ENCODE measurements around the gene FMN2.

The FMN2 gene

DNA sequence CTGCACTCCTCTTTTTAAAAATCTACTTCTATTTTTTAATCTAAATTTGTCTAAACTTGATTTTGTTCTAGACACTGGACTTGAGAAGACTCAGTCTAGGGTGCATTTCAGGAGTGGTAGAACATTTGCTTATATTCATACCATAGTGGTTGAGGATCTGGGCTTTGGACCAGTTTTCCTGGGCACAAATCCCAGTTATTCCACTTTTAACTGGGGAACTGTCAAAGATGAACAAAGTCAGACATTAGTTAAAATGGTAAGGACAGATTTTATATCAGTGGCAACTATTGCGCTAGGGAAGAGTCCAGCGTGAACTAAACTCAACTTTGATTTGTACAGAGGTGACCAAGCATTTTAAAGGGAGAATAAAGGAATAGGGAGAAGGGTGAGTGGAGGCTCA lies 102.4 kb downstream of the FMN2 start:
- ChIA-PET CTCF (interaction anchor here (1.7 to 3.7 kb wide), 2 partner anchors 414 to 498 kb away, joined by 4 to 21 read pairs; no protein-coding TSS in a partner anchor), POLR2A (no interaction called here)
- H3K4me1 ChIP-seq (ENCODE audit: control insufficient read depth, insufficient read depth, low read length), result peaks cover 4% of the 10 kb centered on the region; the same call in 1 of the 2 replicates
- no peak overlapping the region for H3K27ac ChIP-seq (ENCODE audit: extremely low read depth, low read depth, low read length)
- H3K4me3 ChIP-seq (ENCODE audit: low read depth, low read length), result no peak overlapping the region
- no peak for TF ChIP-seq ZNF488 (tag by site-specific recombination; IDR thresholded peaks at IDR 0.05)
- no peaks in the 10 kb centered on the region for H3K36me3 ChIP-seq (ENCODE audit: control insufficient read depth in 2 of 2, insufficient read depth in 1 of 2, low read length in 2 of 2)
- H3K9me3 ChIP-seq (ENCODE audit: control insufficient read depth, insufficient read depth, low read depth, low read length), result no peaks in the 10 kb centered on the region

- H3K4me1 ChIP-seq (ENCODE audit: control insufficient read depth, insufficient read depth, low read length), result no peaks in the 10 kb centered on the region
- no peak overlapping the region for H3K27ac ChIP-seq (ENCODE audit: extremely low read depth, low read depth, low read length)
- ChIA-PET CTCF (interaction anchor here (0.6 to 3.2 kb wide), 5 partner anchors 9 to 693 kb away, joined by 3 to 19 read pairs (median 4); no protein-coding TSS in a partner anchor), POLR2A (no interaction called here)
- no peaks in the 10 kb centered on the region for H3K9me3 ChIP-seq (ENCODE audit: control insufficient read depth, insufficient read depth, low read depth, low read length)
- no peak for TF ChIP-seq ZNF121 (tag by site-specific recombination; IDR thresholded peaks at IDR 0.05)
- TF ChIP-seq ZSCAN4 (tag by site-specific recombination; IDR thresholded peaks at IDR 0.05), result no peak
- TF ChIP-seq ZNF354C (tag by site-specific recombination; IDR thresholded peaks at IDR 0.05; ENCODE audit: borderline replicate concordance, low read depth), result no peak
- no peak for TF ChIP-seq HOXA7 (CRISPR knock-in tag; IDR thresholded peaks at IDR 0.05; ENCODE audit: borderline replicate concordance)
- no peak for TF ChIP-seq ZNF10 (tag by site-specific recombination; IDR thresholded peaks at IDR 0.05)
- no peak for TF ChIP-seq ZNF670 (tag by site-specific recombination; IDR thresholded peaks at IDR 0.05; ENCODE audit: low read depth)
- no peak for TF ChIP-seq ZNF677 (tag by site-specific recombination; IDR thresholded peaks at IDR 0.05)
- no peak for TF ChIP-seq ZNF2 (tag by site-specific recombination; IDR thresholded peaks at IDR 0.05)
- TF ChIP-seq, protein P1, sequence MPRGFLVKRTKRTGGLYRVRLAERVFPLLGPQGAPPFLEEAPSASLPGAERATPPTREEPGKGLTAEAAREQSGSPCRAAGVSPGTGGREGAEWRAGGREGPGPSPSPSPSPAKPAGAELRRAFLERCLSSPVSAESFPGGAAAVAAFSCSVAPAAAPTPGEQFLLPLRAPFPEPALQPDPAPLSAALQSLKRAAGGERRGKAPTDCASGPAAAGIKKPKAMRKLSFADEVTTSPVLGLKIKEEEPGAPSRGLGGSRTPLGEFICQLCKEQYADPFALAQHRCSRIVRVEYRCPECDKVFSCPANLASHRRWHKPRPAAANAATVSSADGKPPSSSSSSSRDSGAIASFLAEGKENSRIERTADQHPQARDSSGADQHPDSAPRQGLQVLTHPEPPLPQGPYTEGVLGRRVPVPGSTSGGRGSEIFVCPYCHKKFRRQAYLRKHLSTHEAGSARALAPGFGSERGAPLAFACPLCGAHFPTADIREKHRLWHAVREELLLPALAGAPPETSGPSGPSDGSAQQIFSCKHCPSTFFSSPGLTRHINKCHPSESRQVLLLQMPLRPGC (tag by site-specific recombination; IDR thresholded peaks at IDR 0.05), result no peak
- no peak for TF ChIP-seq ZNF146 (tag by site-specific recombination; IDR thresholded peaks at IDR 0.05)
- TF ChIP-seq, protein P2, sequence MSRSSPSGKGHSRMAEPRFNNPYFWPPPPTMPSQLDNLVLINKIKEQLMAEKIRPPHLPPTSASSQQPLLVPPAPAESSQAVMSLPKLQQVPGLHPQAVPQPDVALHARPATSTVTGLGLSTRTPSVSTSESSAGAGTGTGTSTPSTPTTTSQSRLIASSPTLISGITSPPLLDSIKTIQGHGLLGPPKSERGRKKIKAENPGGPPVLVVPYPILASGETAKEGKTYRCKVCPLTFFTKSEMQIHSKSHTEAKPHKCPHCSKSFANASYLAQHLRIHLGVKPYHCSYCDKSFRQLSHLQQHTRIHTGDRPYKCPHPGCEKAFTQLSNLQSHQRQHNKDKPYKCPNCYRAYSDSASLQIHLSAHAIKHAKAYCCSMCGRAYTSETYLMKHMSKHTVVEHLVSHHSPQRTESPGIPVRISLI (tag by site-specific recombination; IDR thresholded peaks at IDR 0.05), result no peak
- no peak for TF ChIP-seq ZNF292 (tag by site-specific recombination; IDR thresholded peaks at IDR 0.05; ENCODE audit: borderline replicate concordance, low read depth)
- no peak for TF ChIP-seq HOXD13 (CRISPR knock-in tag; IDR thresholded peaks at IDR 0.05; ENCODE audit: borderline replicate concordance)
- TF ChIP-seq, protein P3, sequence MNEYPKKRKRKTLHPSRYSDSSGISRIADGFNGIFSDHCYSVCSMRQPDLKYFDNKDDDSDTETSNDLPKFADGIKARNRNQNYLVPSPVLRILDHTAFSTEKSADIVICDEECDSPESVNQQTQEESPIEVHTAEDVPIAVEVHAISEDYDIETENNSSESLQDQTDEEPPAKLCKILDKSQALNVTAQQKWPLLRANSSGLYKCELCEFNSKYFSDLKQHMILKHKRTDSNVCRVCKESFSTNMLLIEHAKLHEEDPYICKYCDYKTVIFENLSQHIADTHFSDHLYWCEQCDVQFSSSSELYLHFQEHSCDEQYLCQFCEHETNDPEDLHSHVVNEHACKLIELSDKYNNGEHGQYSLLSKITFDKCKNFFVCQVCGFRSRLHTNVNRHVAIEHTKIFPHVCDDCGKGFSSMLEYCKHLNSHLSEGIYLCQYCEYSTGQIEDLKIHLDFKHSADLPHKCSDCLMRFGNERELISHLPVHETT (tag by site-specific recombination; IDR thresholded peaks at IDR 0.05), result no peak
- H3K36me3 ChIP-seq (ENCODE audit: control insufficient read depth in 2 of 2, insufficient read depth in 1 of 2, low read length in 2 of 2), result no peaks in the 10 kb centered on the region; a peak in 1 of 3 replicates
- no peak overlapping the region for H3K4me3 ChIP-seq (ENCODE audit: low read depth, low read length)
Measured at GRCh38 chr1:240198376-240198775, 106.7 kb downstream of the FMN2 start.
